ENCODE data around the gene NRAP. TPM values are rescaled to one million over a fixed set of nuclear protein-coding genes. Genes with fewer than 3 reads are reported as not detected.

The NRAP gene
- polyA plus RNA-seq, 1 of the 3 experiments (the other 2 are of a cell fraction) = not detected

GRCh38 chr10:113713640-113713982, 49.8 kb upstream of the NRAP start:
- WGBS (ENCODE audit: low lambda C conversion rate) = 87% methylated on average over 2 of the region's 2 CpGs
- Histone ChIP-seq H3K27me3 (ENCODE audit: insufficient read depth) (no peaks in the 10 kb centered on the region), H2AFZ (ENCODE audit: low read depth) (no peak overlapping the region), H3F3A (replicated peaks; ENCODE audit: insufficient read depth) (no peaks in the 10 kb centered on the region), H3K4me1 (ENCODE audit: control insufficient read depth in 1 of 2, insufficient read depth in 2 of 2, low read depth in 1 of 2, low read length in 1 of 2) (peaks cover 6 to 25% of the 10 kb centered on the region in 2 experiments; a peak in 3 of 4 replicates), H3K27ac (ENCODE audit: low read depth in 2 of 2, low read length in 1 of 2) (no peak overlapping the region), H3K9ac (no peak overlapping the region), H3K79me2 (ENCODE audit: insufficient read depth) (no peaks in the 10 kb centered on the region; the same call in 1 of the 2 replicates), H3K9me3 (no peaks in the 10 kb centered on the region), H3K4me3 (ENCODE audit: low read depth in 2 of 2, low read length in 1 of 2) (no peak overlapping the region), H3K4me2 (no peak overlapping the region), H3K36me3 (replicated peaks in 1 of 2; ENCODE audit: control insufficient read depth in 1 of 2, insufficient read depth in 2 of 2, low read length in 1 of 2) (peaks cover 0 to 6% of the 10 kb centered on the region in 2 experiments), H4K20me1 (ENCODE audit: insufficient read depth) (0 out of 2 replicates have a peak, but pooled peaks cover 4% of the 10 kb centered on the region), H3K9me2 (no peaks in the 10 kb centered on the region)
- POLR2A ChIA-PET = no interaction called here
- TF ChIP-seq RAD21 (IDR thresholded peaks at IDR 0.05; ENCODE audit: low read length) = no peak
- no peak for TF ChIP-seq YY1 (IDR thresholded peaks at IDR 0.05; ENCODE audit: low read depth)
- TF ChIP-seq EP300 (IDR thresholded peaks at IDR 0.05; ENCODE audit: borderline replicate concordance in 1 of 2, low read depth in 1 of 2, low read length in 1 of 2) = no peak
- TF ChIP-seq, protein P1, sequence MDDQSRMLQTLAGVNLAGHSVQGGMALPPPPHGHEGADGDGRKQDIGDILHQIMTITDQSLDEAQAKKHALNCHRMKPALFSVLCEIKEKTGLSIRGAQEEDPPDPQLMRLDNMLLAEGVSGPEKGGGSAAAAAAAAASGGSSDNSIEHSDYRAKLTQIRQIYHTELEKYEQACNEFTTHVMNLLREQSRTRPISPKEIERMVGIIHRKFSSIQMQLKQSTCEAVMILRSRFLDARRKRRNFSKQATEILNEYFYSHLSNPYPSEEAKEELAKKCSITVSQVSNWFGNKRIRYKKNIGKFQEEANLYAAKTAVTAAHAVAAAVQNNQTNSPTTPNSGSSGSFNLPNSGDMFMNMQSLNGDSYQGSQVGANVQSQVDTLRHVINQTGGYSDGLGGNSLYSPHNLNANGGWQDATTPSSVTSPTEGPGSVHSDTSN (IDR thresholded peaks at IDR 0.05) = no peak
- TF ChIP-seq GABPA (IDR thresholded peaks at IDR 0.05; ENCODE audit: low read depth) = no peak
- TF ChIP-seq EZH2phosphoT487 (IDR thresholded peaks at IDR 0.05; ENCODE audit: borderline replicate concordance, low read depth) = no peak
- no peak for TF ChIP-seq NFIC (IDR thresholded peaks at IDR 0.05; ENCODE audit: borderline replicate concordance)
- TF ChIP-seq, protein P2, sequence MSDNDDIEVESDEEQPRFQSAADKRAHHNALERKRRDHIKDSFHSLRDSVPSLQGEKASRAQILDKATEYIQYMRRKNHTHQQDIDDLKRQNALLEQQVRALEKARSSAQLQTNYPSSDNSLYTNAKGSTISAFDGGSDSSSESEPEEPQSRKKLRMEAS (IDR thresholded peaks at IDR 0.05; ENCODE audit: low read depth) = no peak
- TF ChIP-seq RXRA (IDR thresholded peaks at IDR 0.05; ENCODE audit: borderline replicate concordance, low read depth) = no peak
- TF ChIP-seq POLR2AphosphoS5 (IDR thresholded peaks at IDR 0.05; ENCODE audit: low read depth, low read length) = no peak
- no peak for TF ChIP-seq SIN3A (IDR thresholded peaks at IDR 0.05; ENCODE audit: borderline replicate concordance, low read depth, low read length)
- no peak for TF ChIP-seq GATA2 (CRISPR knock-in tag; IDR thresholded peaks at IDR 0.05)
- TF ChIP-seq FOXJ3 (CRISPR knock-in tag; IDR thresholded peaks at IDR 0.05) = no peak
- TF ChIP-seq TAF1 (IDR thresholded peaks at IDR 0.05; ENCODE audit: borderline replicate concordance, low read depth, low read length) = no peak
- no peak for TF ChIP-seq MEF2A (IDR thresholded peaks at IDR 0.05; ENCODE audit: borderline replicate concordance, low read depth)
- CTCF ChIA-PET = interaction anchor here (0.8 to 4.6 kb wide), 4 partner anchors 9 to 391 kb away, joined by 3 to 33 read pairs (median 3); no protein-coding TSS in a partner anchor
- DNase-seq = no peak

DNA sequence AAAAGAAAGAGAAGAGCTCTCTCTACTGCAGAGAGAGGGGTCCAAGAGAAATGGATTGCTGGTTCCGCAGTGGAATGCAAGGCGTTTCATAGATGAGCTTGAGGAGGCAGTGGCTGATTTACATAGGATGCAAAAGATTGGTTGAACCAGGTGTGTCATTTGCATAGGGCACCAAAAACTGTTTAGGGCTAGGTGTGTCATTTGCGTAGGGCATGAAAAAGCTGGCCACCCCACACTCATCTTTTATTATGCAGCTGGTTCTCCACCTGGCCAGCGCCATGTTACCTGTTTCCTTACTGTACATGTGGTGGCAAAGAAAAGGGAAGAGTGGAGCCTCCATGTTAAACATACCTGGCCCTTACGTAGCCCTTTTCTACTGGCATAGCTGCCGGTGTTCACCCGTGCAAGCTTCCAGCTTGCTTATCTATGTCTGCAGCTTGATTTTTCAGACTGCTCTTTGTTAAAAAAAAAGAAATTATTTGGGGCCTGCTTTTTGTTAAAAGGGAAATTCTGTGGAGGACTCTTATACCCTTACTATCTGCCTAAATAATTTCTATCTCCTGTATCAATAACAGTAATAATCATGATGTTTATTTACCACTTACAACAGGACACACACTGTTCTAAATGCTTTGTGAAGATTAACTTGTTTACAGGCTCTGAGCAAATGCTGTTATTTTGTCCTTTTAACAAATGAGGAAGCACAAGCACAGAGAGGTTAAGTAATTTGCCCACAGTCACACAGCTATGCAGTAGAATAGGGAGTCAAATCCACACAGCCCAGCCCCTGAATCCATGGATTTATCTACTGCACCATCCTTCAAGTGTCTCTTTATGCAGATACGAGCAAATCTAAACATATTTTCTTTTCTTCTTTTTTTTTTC, 49.2 kb upstream of the NRAP start:
- ChIA-PET CTCF (interaction anchor here (0.6 to 4.6 kb wide), 6 partner anchors 8 to 389 kb away, joined by 3 to 33 read pairs (median 3); no protein-coding TSS in a partner anchor), POLR2A (interaction anchor here (0.5 kb wide), 1 partner anchor 223 kb away, joined by 4 read pairs; no protein-coding TSS in a partner anchor)
- H3K9ac ChIP-seq = no peak overlapping the region
- peaks cover 6 to 31% of the 10 kb centered on the region in 2 experiments; a peak in 3 of 4 replicates for H3K4me1 ChIP-seq (ENCODE audit: control insufficient read depth in 1 of 2, insufficient read depth in 2 of 2, low read depth in 1 of 2, low read length in 1 of 2)
- no peak overlapping the region for H2AFZ ChIP-seq (ENCODE audit: low read depth)
- no peaks in the 10 kb centered on the region for H3F3A ChIP-seq (replicated peaks; ENCODE audit: insufficient read depth)
- H3K79me2 ChIP-seq (ENCODE audit: insufficient read depth) = no peaks in the 10 kb centered on the region; the same call in 1 of the 2 replicates
- H3K9me2 ChIP-seq = no peaks in the 10 kb centered on the region
- H3K27ac ChIP-seq (ENCODE audit: low read depth in 2 of 2, low read length in 1 of 2) = no peak overlapping the region
- no peaks in the 10 kb centered on the region for H3K27me3 ChIP-seq (ENCODE audit: insufficient read depth)
- peaks cover 0 to 5% of the 10 kb centered on the region in 2 experiments for H3K36me3 ChIP-seq (replicated peaks in 1 of 2; ENCODE audit: control insufficient read depth in 1 of 2, insufficient read depth in 2 of 2, low read length in 1 of 2)
- no peak for TF ChIP-seq ELF1 (IDR thresholded peaks at IDR 0.05)
- TF ChIP-seq POLR2AphosphoS5 (IDR thresholded peaks at IDR 0.05; ENCODE audit: low read depth, low read length) = no peak
- TF ChIP-seq GATA2 (CRISPR knock-in tag; IDR thresholded peaks at IDR 0.05) = no peak
- no peak for TF ChIP-seq SMC3 (IDR thresholded peaks at IDR 0.05; ENCODE audit: low read depth, low read length)
- TF ChIP-seq SIN3A (IDR thresholded peaks at IDR 0.05; ENCODE audit: borderline replicate concordance, low read depth, low read length) = no peak
- no peak for TF ChIP-seq MXI1 (IDR thresholded peaks at IDR 0.05; ENCODE audit: low read depth, low read length)
- no peak for TF ChIP-seq TCF12 (IDR thresholded peaks at IDR 0.05)
- no peak for TF ChIP-seq RCOR1 (IDR thresholded peaks at IDR 0.05; ENCODE audit: low read length)
- TF ChIP-seq YY1 (IDR thresholded peaks at IDR 0.05; ENCODE audit: low read depth) = no peak
- TF ChIP-seq, protein P1 (IDR thresholded peaks at IDR 0.05) = no peak
- no peak for TF ChIP-seq NRF1 (IDR thresholded peaks at IDR 0.05; ENCODE audit: low read depth, low read length)
- TF ChIP-seq, protein P2 (IDR thresholded peaks at IDR 0.05; ENCODE audit: low read depth) = no peak
- H3K4me2 ChIP-seq = no peak overlapping the region
- H3K9me3 ChIP-seq = no peaks in the 10 kb centered on the region
- H3K4me3 ChIP-seq (ENCODE audit: low read depth in 2 of 2, low read length in 1 of 2) = no peak overlapping the region
- DNase-seq = no peak
- H4K20me1 ChIP-seq (ENCODE audit: insufficient read depth) = 0 out of 2 replicates have a peak, but pooled peaks cover 4% of the 10 kb centered on the region
- 89% methylated on average over 8 of the region's 8 CpGs for WGBS (ENCODE audit: low lambda C conversion rate)
